Smooth muscle cell (in vitro differentiated cells): Measurements from ENCODE around the gene SBK1. TPM values are rescaled to one million over a fixed set of nuclear protein-coding genes. Genes with fewer than 3 reads are reported as not detected.

ENCODE experiments used
- DNase-seq: peaks from one replicate; lab custom pipeline; 2025; ENCODE audit not compliant: unreplicated experiment; lab: John Stamatoyannopoulos, UW
- H2AFZ ChIP-seq: fragments of 200-600 bp; sonication (generic); 2 replicates; pipeline ENCODE4 v1.6.0; 2016; ENCODE audit warnings: antibody characterized with exemption, low read depth, mild to moderate bottlenecking
- H3F3A ChIP-seq: fragments of 200-600 bp; sonication (generic); 2 replicates; pipeline ENCODE4 v1.6.0; 2017; ENCODE audit warnings: antibody characterized with exemption, low read depth
- H3K27ac ChIP-seq: fragments of 200-600 bp; sonication (generic); 2 replicates; pipeline ENCODE4 v1.5.1; 2016; ENCODE audit warnings: low read depth, mild to moderate bottlenecking
- H3K27me3 ChIP-seq: fragments of 200-600 bp; sonication (generic); 2 replicates; pipeline ENCODE4 v1.6.1; 2016; ENCODE audit warnings: low read depth, mild to moderate bottlenecking
- H3K36me3 ChIP-seq: fragments of 200-600 bp; sonication (generic); 2 replicates; pipeline ENCODE4 v1.5.1; 2016; ENCODE audit warnings: low read depth
- H3K4me1 ChIP-seq: fragments of 200-600 bp; sonication (generic); 2 replicates; pipeline ENCODE4 v1.5.1; 2016; ENCODE audit warnings: low read depth
- H3K4me2 ChIP-seq: fragments of 200-600 bp; sonication (generic); 2 replicates; pipeline ENCODE4 v1.6.0; 2016; ENCODE audit warnings: mild to moderate bottlenecking
- H3K4me3 ChIP-seq: fragments of 200-600 bp; sonication (generic); 2 replicates; pipeline ENCODE4 v1.5.1; 2016; ENCODE audit warnings: mild to moderate bottlenecking
- H3K79me2 ChIP-seq: fragments of 200-600 bp; sonication (generic); 2 replicates; pipeline ENCODE4 v1.6.0; 2016; ENCODE audit warnings: low read depth, mild to moderate bottlenecking
- H3K9ac ChIP-seq: fragments of 200-600 bp; sonication (generic); 2 replicates; pipeline ENCODE4 v1.6.0; 2016; ENCODE audit warnings: low read depth
- H3K9me3 ChIP-seq: fragments of 200-600 bp; sonication (generic); replicated peaks from 2 replicates; pipeline ENCODE4 v1.5.1; 2016; ENCODE audit warnings: low read depth
- H4K20me1 ChIP-seq: fragments of 200-600 bp; sonication (generic); 2 replicates; pipeline ENCODE4 v1.6.0; 2016; ENCODE audit warnings: low read depth
- WGBS: methylation state at CpG from one replicate; pipeline ENCODE4 v1.1.7; 2016; ENCODE audit warnings: low lambda C conversion rate; 5-methylcytosine and 5-hydroxymethylcytosine counted together
- polyA plus RNA-seq: library from polyadenylated mRNA; unstranded; fragments of >200 nt; fragmentation: Nextera tagmentation; extraction: Ambion mirVana; gene quantifications from 2 replicates; pipeline ENCODE4 v1.2.1, GENCODE V29; 2016
- total RNA-seq: library from RNA; depleted of rRNA; stranded (reverse); fragments of >200 nt; gene quantifications from 2 replicates; pipeline ENCODE4 v1.2.3, GENCODE V29; 2014
- TF ChIP-seq, protein P1 (sequence below): fragments of 200-600 bp; sonication (generic); IDR thresholded peaks from 2 replicates; pipeline ENCODE4 v1.5.1; 2017; ENCODE audit warnings: borderline replicate concordance, mild to moderate bottlenecking, antibody characterized with exemption; ENCODE audit not compliant: insufficient read depth, poor library complexity, severe bottlenecking

The SBK1 gene
- total and polyA plus RNA-seq, 2 experiments from 2014 or later, result 1.9 to 3.1 TPM

- DNase-seq, result no peak
- WGBS, result 70% methylated on average over 14 of the region's 14 CpGs
Measured at GRCh38 chr16:28264656-28265055, 27.7 kb upstream of the SBK1 start.

DNA sequence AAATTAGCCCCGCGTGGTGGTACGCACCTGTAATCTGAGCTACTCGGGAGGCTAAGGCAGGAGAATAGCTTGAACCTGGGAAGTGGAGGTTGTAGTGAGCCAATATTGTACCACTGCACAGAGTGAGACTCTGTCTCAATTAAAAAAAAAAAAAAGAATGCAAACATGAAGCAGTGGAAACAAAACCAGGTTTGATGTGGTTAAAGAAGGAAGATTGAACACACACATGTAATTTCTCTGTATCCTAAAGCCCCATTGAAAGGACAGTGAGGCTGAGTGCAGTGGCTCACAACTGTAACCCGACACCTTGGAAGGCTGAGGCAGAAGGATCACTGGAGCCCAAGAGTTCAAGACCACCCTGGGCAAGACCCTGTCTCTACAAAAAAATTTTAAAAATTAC, 26.5 kb upstream of the SBK1 start:
- DNase-seq, result no peak
- TF ChIP-seq, protein P1, sequence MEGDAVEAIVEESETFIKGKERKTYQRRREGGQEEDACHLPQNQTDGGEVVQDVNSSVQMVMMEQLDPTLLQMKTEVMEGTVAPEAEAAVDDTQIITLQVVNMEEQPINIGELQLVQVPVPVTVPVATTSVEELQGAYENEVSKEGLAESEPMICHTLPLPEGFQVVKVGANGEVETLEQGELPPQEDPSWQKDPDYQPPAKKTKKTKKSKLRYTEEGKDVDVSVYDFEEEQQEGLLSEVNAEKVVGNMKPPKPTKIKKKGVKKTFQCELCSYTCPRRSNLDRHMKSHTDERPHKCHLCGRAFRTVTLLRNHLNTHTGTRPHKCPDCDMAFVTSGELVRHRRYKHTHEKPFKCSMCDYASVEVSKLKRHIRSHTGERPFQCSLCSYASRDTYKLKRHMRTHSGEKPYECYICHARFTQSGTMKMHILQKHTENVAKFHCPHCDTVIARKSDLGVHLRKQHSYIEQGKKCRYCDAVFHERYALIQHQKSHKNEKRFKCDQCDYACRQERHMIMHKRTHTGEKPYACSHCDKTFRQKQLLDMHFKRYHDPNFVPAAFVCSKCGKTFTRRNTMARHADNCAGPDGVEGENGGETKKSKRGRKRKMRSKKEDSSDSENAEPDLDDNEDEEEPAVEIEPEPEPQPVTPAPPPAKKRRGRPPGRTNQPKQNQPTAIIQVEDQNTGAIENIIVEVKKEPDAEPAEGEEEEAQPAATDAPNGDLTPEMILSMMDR, result no peak
- no peaks in the 10 kb centered on the region for H3K27me3 ChIP-seq
- H3K9me3 ChIP-seq, result no peaks in the 10 kb centered on the region
- no peak overlapping the region for H3K9ac ChIP-seq
- H3K4me1 ChIP-seq, result no peaks in the 10 kb centered on the region
- H2AFZ ChIP-seq, result no peak overlapping the region
- H3K4me3 ChIP-seq, result no peak overlapping the region
- H3K27ac ChIP-seq, result no peak overlapping the region
- H3F3A ChIP-seq, result no peaks in the 10 kb centered on the region
- no peaks in the 10 kb centered on the region for H3K79me2 ChIP-seq
- no peak overlapping the region for H3K4me2 ChIP-seq
- H3K36me3 ChIP-seq, result no peaks in the 10 kb centered on the region
- no peaks in the 10 kb centered on the region for H4K20me1 ChIP-seq
- WGBS, result 100% methylated on average over 5 of the region's 5 CpGs

More at GRCh38 chr16:28264656-28265055, 27.7 kb upstream of the SBK1 start:
- no peaks in the 10 kb centered on the region for H3K36me3 ChIP-seq
- H3K4me2 ChIP-seq, result no peak overlapping the region
- H3K4me1 ChIP-seq, result no peaks in the 10 kb centered on the region
- no peaks in the 10 kb centered on the region for H3K9me3 ChIP-seq
- H3K27ac ChIP-seq, result no peak overlapping the region
- H3K4me3 ChIP-seq, result no peak overlapping the region
- H4K20me1 ChIP-seq, result no peaks in the 10 kb centered on the region
- TF ChIP-seq, protein P1, result no peak
- no peaks in the 10 kb centered on the region for H3K27me3 ChIP-seq
- no peak overlapping the region for H2AFZ ChIP-seq
- no peaks in the 10 kb centered on the region for H3K79me2 ChIP-seq
- no peak overlapping the region for H3K9ac ChIP-seq
- no peaks in the 10 kb centered on the region for H3F3A ChIP-seq

DNA sequence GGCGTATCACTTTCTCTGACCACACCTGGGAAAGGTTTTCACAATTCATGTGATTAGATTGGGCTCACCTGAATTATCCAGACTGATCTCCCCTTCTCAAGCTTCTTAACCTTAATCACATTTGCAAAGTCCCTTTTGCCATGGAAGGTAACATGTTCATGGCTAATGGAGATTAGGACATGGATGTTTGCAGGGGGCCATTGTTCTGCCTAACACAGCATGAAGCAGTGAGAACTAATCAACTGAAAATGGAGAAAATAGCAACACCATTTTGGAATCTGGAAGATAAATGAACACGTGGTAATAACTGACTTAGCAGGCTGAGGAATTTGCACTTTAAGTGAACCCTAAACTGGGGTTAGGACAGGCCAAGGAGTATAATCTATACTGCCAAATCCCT, 25.0 kb upstream of the SBK1 start:
- Histone ChIP-seq H3K4me3 (no peak overlapping the region), H3K4me1 (no peaks in the 10 kb centered on the region), H3F3A (no peaks in the 10 kb centered on the region), H3K9me3 (no peaks in the 10 kb centered on the region), H3K36me3 (no peaks in the 10 kb centered on the region), H3K79me2 (no peaks in the 10 kb centered on the region), H2AFZ (no peak overlapping the region), H3K4me2 (no peak overlapping the region), H3K27me3 (no peaks in the 10 kb centered on the region), H3K9ac (no peak overlapping the region), H3K27ac (no peak overlapping the region), H4K20me1 (no peaks in the 10 kb centered on the region)
- TF ChIP-seq, protein P1, result no peak
- DNase-seq, result no peak
- WGBS, result 86% methylated on average over 2 of the region's 2 CpGs

DNA sequence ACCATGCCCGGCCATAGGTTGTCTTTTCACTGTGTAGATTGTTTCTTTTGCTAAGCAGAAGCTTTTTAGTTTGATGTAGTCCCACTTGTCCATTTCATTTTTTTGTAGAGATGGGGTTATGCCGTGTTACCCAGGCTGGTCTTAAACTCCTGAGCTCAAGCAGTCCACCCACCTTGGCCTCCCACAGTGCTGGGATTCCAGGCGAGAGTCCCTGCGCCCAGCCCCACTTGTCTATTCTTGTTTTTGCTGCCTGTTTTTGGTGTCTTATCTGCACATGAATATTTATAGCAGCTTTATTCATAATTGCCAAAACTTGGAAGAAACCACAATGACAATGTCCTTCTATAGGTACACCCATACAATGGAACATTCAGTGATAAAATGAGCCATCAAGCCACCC, 18.8 kb upstream of the SBK1 start:
- H3F3A ChIP-seq, result no peaks in the 10 kb centered on the region
- no peak overlapping the region for H3K27ac ChIP-seq
- 86% methylated on average over 4 of the region's 4 CpGs for WGBS
- H3K4me1 ChIP-seq, result no peaks in the 10 kb centered on the region
- no peak overlapping the region for H3K4me3 ChIP-seq
- no peaks in the 10 kb centered on the region for H3K79me2 ChIP-seq
- H3K4me2 ChIP-seq, result no peak overlapping the region
- H3K9me3 ChIP-seq, result no peaks in the 10 kb centered on the region
- H3K36me3 ChIP-seq, result no peaks in the 10 kb centered on the region
- TF ChIP-seq, protein P1, result no peak
- no peak for DNase-seq
- H3K9ac ChIP-seq, result no peak overlapping the region
- H4K20me1 ChIP-seq, result no peaks in the 10 kb centered on the region
- no peak overlapping the region for H2AFZ ChIP-seq
- H3K27me3 ChIP-seq, result peaks cover 16% of the 10 kb centered on the region
